Fibroblast of mammary gland (primary cell): ENCODE measurements around the gene MYO1E.
A peak's percentile ranks its signal among the peaks of the same experiment; 100 is the strongest.
"Not testable (repeated sequence)": the region's sequence is repeated elsewhere in the genome, so short reads cannot be mapped to it uniquely, and the experiment has no call there.

Experiments
- DNase-seq: peaks from one replicate; pipeline ENCODE4 v3.0.0-alpha.2; 2010; ENCODE audit warnings: low read depth
- H3K4me3 ChIP-seq: 2 replicates; pipeline ENCODE4 v1.5.1; 2011; ENCODE audit warnings: low read depth, mild to moderate bottlenecking, low read length, moderate library complexity; ENCODE audit not compliant: control insufficient read depth
- TF ChIP-seq, protein P1 (sequence below): conservative IDR thresholded peaks from 2 replicates; pipeline ENCODE4 v1.5.1; 2011; ENCODE audit warnings: low read depth, low read length, inconsistent platforms; ENCODE audit not compliant: control insufficient read depth, insufficient read depth

MYO1E gene

GRCh38 chr15:59410391-59410896, 37.8 kb upstream of the MYO1E start:
- TF ChIP-seq, protein P1, sequence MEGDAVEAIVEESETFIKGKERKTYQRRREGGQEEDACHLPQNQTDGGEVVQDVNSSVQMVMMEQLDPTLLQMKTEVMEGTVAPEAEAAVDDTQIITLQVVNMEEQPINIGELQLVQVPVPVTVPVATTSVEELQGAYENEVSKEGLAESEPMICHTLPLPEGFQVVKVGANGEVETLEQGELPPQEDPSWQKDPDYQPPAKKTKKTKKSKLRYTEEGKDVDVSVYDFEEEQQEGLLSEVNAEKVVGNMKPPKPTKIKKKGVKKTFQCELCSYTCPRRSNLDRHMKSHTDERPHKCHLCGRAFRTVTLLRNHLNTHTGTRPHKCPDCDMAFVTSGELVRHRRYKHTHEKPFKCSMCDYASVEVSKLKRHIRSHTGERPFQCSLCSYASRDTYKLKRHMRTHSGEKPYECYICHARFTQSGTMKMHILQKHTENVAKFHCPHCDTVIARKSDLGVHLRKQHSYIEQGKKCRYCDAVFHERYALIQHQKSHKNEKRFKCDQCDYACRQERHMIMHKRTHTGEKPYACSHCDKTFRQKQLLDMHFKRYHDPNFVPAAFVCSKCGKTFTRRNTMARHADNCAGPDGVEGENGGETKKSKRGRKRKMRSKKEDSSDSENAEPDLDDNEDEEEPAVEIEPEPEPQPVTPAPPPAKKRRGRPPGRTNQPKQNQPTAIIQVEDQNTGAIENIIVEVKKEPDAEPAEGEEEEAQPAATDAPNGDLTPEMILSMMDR = no peak
- no peak overlapping the region for H3K4me3 ChIP-seq
- peak; percentile 7 for DNase-seq

GRCh38 chr15:59407946-59408345, 35.3 kb upstream of the MYO1E start:
- no peak for DNase-seq
- no peak overlapping the region for H3K4me3 ChIP-seq
- TF ChIP-seq, protein P1 = no peak

DNA sequence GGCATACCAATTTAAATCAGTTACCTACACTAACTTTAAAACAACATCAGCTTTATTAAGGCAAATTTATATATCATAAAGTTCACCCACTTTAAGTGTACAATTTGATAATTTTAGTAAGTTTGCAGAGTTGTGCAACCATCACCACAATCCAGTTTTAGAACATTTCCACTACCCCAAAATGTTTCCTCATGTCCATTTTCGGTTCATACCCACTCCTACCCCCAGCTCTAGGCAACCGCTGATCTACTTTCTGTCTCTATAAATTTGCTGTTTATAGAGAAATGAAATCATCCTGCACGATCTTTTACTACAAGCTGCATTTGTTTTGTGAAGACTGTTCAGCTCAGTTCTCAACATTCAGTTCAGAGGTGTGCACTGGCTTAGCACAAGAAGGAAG, 33.8 kb upstream of the MYO1E start:
- DNase-seq = no peak
- TF ChIP-seq, protein P1 = no peak
- no peak overlapping the region for H3K4me3 ChIP-seq

DNA sequence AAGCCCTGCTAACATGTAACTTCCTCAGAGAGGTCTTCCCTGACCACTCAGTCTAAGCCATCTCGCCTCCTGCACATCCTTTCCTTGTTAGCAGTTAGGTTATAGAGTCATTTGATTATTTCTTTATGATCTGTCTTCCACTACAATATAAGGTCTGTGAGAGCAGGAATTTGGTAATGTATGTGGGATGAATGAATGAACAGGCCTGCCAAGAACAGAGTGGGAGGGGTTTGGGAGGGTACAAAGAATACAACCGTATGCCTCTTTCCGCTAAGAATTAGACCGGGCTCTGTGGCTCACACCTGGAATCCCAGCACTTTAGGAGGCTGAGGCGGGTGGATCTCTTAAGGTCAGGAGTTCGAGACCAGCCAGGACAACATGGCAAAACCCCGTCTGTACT, 32.4 kb upstream of the MYO1E start:
- no peak for DNase-seq
- H3K4me3 ChIP-seq = no peak overlapping the region
- TF ChIP-seq, protein P1 = no peak

GRCh38 chr15:59401824-59402569, 29.3 kb upstream of the MYO1E start:
- TF ChIP-seq, protein P1 = no peak
- DNase-seq = no peak
- H3K4me3 ChIP-seq = no peak overlapping the region

GRCh38 chr15:59401051-59401823, 28.6 kb upstream of the MYO1E start:
- H3K4me3 ChIP-seq, DNase-seq: not testable (repeated sequence)
